ENCODE results near the gene C3orf33. TPM values are rescaled to one million over a fixed set of nuclear protein-coding genes. Genes with fewer than 3 reads are reported as not detected.

C3orf33 gene
- total RNA-seq, 1 donor from 2014 or later: 1.7 TPM

- Mint-ChIP-seq H3K9me3 (peaks cover 8% of the 10 kb centered on the region), H3K4me3 (ENCODE audit: low read depth) (no peak overlapping the region), H3K27ac (no peak overlapping the region), H3K27me3 (ENCODE audit: low read depth) (no peaks in the 10 kb centered on the region), H3K36me3 (ENCODE audit: low read depth) (peaks cover 7% of the 10 kb centered on the region), H3K4me1 (ENCODE audit: low read depth) (no peaks in the 10 kb centered on the region)
- intact Hi-C loops (cut with micrococcal nuclease): no loop called here
- DNase-seq (ENCODE audit: low spot score): no peak
These were observed 33.3 kb downstream of the C3orf33 start for GRCh38 chr3:155772801-155773200.

GRCh38 chr3:155771126-155771525, 35.0 kb downstream of the C3orf33 start:
- H3K9me3 Mint-ChIP-seq: peaks cover 8% of the 10 kb centered on the region
- H3K27me3 Mint-ChIP-seq (ENCODE audit: low read depth): no peaks in the 10 kb centered on the region
- no peaks in the 10 kb centered on the region for H3K4me1 Mint-ChIP-seq (ENCODE audit: low read depth)
- intact Hi-C loops (cut with micrococcal nuclease): no loop called here
- no peak overlapping the region for H3K27ac Mint-ChIP-seq
- DNase-seq (ENCODE audit: low spot score): no peak
- H3K4me3 Mint-ChIP-seq (ENCODE audit: low read depth): no peak overlapping the region
- H3K36me3 Mint-ChIP-seq (ENCODE audit: low read depth): peaks cover 7% of the 10 kb centered on the region

- Mint-ChIP-seq H3K9me3 (peaks cover 8% of the 10 kb centered on the region), H3K27ac (no peak overlapping the region)
These were observed 39.9 kb downstream of the C3orf33 start for GRCh38 chr3:155766206-155766605.

GRCh38 chr3:155763870-155764463, 42.1 kb downstream of the C3orf33 start:
- no peaks in the 10 kb centered on the region for H3K36me3 Mint-ChIP-seq (ENCODE audit: low read depth)
- intact Hi-C loops (cut with micrococcal nuclease): no loop called here
- H3K4me1 Mint-ChIP-seq (ENCODE audit: low read depth): no peaks in the 10 kb centered on the region
- H3K9me3 Mint-ChIP-seq: no peaks in the 10 kb centered on the region
- H3K27ac Mint-ChIP-seq: no peak overlapping the region
- no peaks in the 10 kb centered on the region for H3K27me3 Mint-ChIP-seq (ENCODE audit: low read depth)
- DNase-seq (ENCODE audit: low spot score): no peak
- no peak overlapping the region for H3K4me3 Mint-ChIP-seq (ENCODE audit: low read depth)

More at GRCh38 chr3:155766206-155766605, 39.9 kb downstream of the C3orf33 start:
- H3K27me3 Mint-ChIP-seq (ENCODE audit: low read depth): no peaks in the 10 kb centered on the region
- peaks cover 4% of the 10 kb centered on the region for H3K36me3 Mint-ChIP-seq (ENCODE audit: low read depth)
- no peak for DNase-seq (ENCODE audit: low spot score)
- H3K4me1 Mint-ChIP-seq (ENCODE audit: low read depth): no peaks in the 10 kb centered on the region
- intact Hi-C loops (cut with micrococcal nuclease): no loop called here
- no peak overlapping the region for H3K4me3 Mint-ChIP-seq (ENCODE audit: low read depth)

- H3K9me3 Mint-ChIP-seq: no peaks in the 10 kb centered on the region
- no peaks in the 10 kb centered on the region for H3K27me3 Mint-ChIP-seq (ENCODE audit: low read depth)
- H3K27ac Mint-ChIP-seq: no peak overlapping the region
- no peaks in the 10 kb centered on the region for H3K4me1 Mint-ChIP-seq (ENCODE audit: low read depth)
- DNase-seq (ENCODE audit: low spot score): no peak
- intact Hi-C loops (cut with micrococcal nuclease): no loop called here
- H3K36me3 Mint-ChIP-seq (ENCODE audit: low read depth): no peaks in the 10 kb centered on the region
- no peak overlapping the region for H3K4me3 Mint-ChIP-seq (ENCODE audit: low read depth)
These were observed 45.4 kb downstream of the C3orf33 start for GRCh38 chr3:155760653-155761052.

GRCh38 chr3:155757577-155757976, 48.5 kb downstream of the C3orf33 start:
- intact Hi-C loops (cut with micrococcal nuclease): no loop called here

GRCh38 chr3:155753038-155753639, 52.9 kb downstream of the C3orf33 start:
- DNase-seq (ENCODE audit: low spot score): no peak
- H3K4me1 Mint-ChIP-seq (ENCODE audit: low read depth): no peaks in the 10 kb centered on the region
- no peaks in the 10 kb centered on the region for H3K36me3 Mint-ChIP-seq (ENCODE audit: low read depth)
- intact Hi-C loops (cut with micrococcal nuclease): no loop called here
- H3K27me3 Mint-ChIP-seq (ENCODE audit: low read depth): peaks cover 3% of the 10 kb centered on the region
- no peaks in the 10 kb centered on the region for H3K9me3 Mint-ChIP-seq
- no peak overlapping the region for H3K4me3 Mint-ChIP-seq (ENCODE audit: low read depth)
- no peak overlapping the region for H3K27ac Mint-ChIP-seq

More at GRCh38 chr3:155757577-155757976, 48.5 kb downstream of the C3orf33 start:
- H3K36me3 Mint-ChIP-seq (ENCODE audit: low read depth): no peaks in the 10 kb centered on the region
- H3K4me3 Mint-ChIP-seq (ENCODE audit: low read depth): no peak overlapping the region
- H3K4me1 Mint-ChIP-seq (ENCODE audit: low read depth): no peaks in the 10 kb centered on the region
- no peak for DNase-seq (ENCODE audit: low spot score)
- peaks cover 3% of the 10 kb centered on the region for H3K27me3 Mint-ChIP-seq (ENCODE audit: low read depth)
- no peaks in the 10 kb centered on the region for H3K9me3 Mint-ChIP-seq
- no peak overlapping the region for H3K27ac Mint-ChIP-seq

GRCh38 chr3:155748611-155749365, 57.3 kb downstream of the C3orf33 start:
- peaks cover 40% of the 10 kb centered on the region for H3K27me3 Mint-ChIP-seq (ENCODE audit: low read depth)
- H3K4me1 Mint-ChIP-seq (ENCODE audit: low read depth): peaks cover 12% of the 10 kb centered on the region
- no peaks in the 10 kb centered on the region for H3K36me3 Mint-ChIP-seq (ENCODE audit: low read depth)
- H3K4me3 Mint-ChIP-seq (ENCODE audit: low read depth): no peak overlapping the region
- DNase-seq (ENCODE audit: low spot score): no peak
- H3K9me3 Mint-ChIP-seq: no peaks in the 10 kb centered on the region
- no peak overlapping the region for H3K27ac Mint-ChIP-seq
- intact Hi-C loops (cut with micrococcal nuclease): loop anchor here (10.0 kb wide), 1 partner anchor 116 kb away; no protein-coding TSS in a partner anchor

GRCh38 chr3:155747946-155748290, 58.2 kb downstream of the C3orf33 start:
- Mint-ChIP-seq H3K4me1 (ENCODE audit: low read depth) (peaks cover 15% of the 10 kb centered on the region), H3K27ac (no peak overlapping the region), H3K36me3 (ENCODE audit: low read depth) (no peaks in the 10 kb centered on the region), H3K9me3 (no peaks in the 10 kb centered on the region), H3K27me3 (ENCODE audit: low read depth) (peaks cover 46% of the 10 kb centered on the region), H3K4me3 (ENCODE audit: low read depth) (no peak overlapping the region)
- no peak for DNase-seq (ENCODE audit: low spot score)
- intact Hi-C loops (cut with micrococcal nuclease): loop anchor here (10.0 kb wide), 1 partner anchor 117 kb away; no protein-coding TSS in a partner anchor

GRCh38 chr3:155747286-155747945, 58.7 kb downstream of the C3orf33 start:
- Mint-ChIP-seq H3K27ac (no peak overlapping the region), H3K4me3 (ENCODE audit: low read depth) (no peak overlapping the region), H3K4me1 (ENCODE audit: low read depth) (peaks cover 17% of the 10 kb centered on the region), H3K36me3 (ENCODE audit: low read depth) (no peaks in the 10 kb centered on the region), H3K9me3 (no peaks in the 10 kb centered on the region), H3K27me3 (ENCODE audit: low read depth) (peaks cover 49% of the 10 kb centered on the region)
- no peak for DNase-seq (ENCODE audit: low spot score)
- intact Hi-C loops (cut with micrococcal nuclease): loop anchor here (10.0 kb wide), 1 partner anchor 117 kb away; no protein-coding TSS in a partner anchor

- peaks cover 19% of the 10 kb centered on the region for H3K4me1 Mint-ChIP-seq (ENCODE audit: low read depth)
- H3K36me3 Mint-ChIP-seq (ENCODE audit: low read depth): no peaks in the 10 kb centered on the region
- H3K9me3 Mint-ChIP-seq: no peaks in the 10 kb centered on the region
- no peak for DNase-seq (ENCODE audit: low spot score)
- no peak overlapping the region for H3K4me3 Mint-ChIP-seq (ENCODE audit: low read depth)
- no peak overlapping the region for H3K27ac Mint-ChIP-seq
- intact Hi-C loops (cut with micrococcal nuclease): loop anchor here (10.0 kb wide), 1 partner anchor 118 kb away; no protein-coding TSS in a partner anchor
- peaks cover 51% of the 10 kb centered on the region for H3K27me3 Mint-ChIP-seq (ENCODE audit: low read depth)
These were observed 59.4 kb downstream of the C3orf33 start for GRCh38 chr3:155746703-155747102.

GRCh38 chr3:155745795-155746550, 60.1 kb downstream of the C3orf33 start:
- peak overlapping the region; percentile 26 for H3K4me3 Mint-ChIP-seq (ENCODE audit: low read depth)
- intact Hi-C loops (cut with micrococcal nuclease): loop anchor here (10.0 kb wide), 1 partner anchor 119 kb away; no protein-coding TSS in a partner anchor
- no peaks in the 10 kb centered on the region for H3K36me3 Mint-ChIP-seq (ENCODE audit: low read depth)
- no peaks in the 10 kb centered on the region for H3K9me3 Mint-ChIP-seq
- H3K27ac Mint-ChIP-seq: no peak overlapping the region
- no peak for DNase-seq (ENCODE audit: low spot score)
- peaks cover 19% of the 10 kb centered on the region for H3K4me1 Mint-ChIP-seq (ENCODE audit: low read depth)
- H3K27me3 Mint-ChIP-seq (ENCODE audit: low read depth): peaks cover 55% of the 10 kb centered on the region
